ENCODE measurements around the gene CDC42.

Gene CDC42

DNA sequence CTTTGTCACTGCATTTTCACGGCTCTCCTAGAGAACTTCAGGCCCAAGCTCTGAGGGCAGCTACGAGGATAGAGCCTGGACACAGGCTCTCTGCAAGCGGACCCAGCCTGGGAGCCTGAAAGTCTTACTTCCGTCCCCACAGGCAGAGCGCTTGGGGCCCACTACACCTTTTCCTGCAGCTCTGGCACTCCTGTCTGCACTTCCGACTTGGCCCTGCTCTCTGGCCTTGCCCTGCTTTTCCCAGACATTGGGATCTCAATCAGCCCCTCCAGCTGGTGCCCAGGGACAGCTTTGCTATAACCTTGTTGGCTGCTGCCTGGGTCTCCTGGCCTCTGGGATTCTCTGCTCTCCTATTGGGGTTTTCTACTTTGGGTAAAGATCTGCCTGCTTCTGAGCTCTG lies 62.8 kb downstream of the CDC42 start:
- CTCF ChIA-PET = interaction anchor here (0.6 to 2.6 kb wide), 3 partner anchors 10 to 194 kb away, joined by 3 to 11 read pairs (median 4); no protein-coding TSS in a partner anchor
- no peak overlapping the region for H3K27ac ChIP-seq (ENCODE audit: insufficient read depth in 1 of 2, low read depth in 1 of 2, low read length in 2 of 2, poor library complexity in 1 of 2, severe bottlenecking in 2 of 2)
- H3K9me3 ChIP-seq (ENCODE audit: control extremely low read depth in 1 of 5, control insufficient read depth in 4 of 5, insufficient read depth in 2 of 5, low read depth in 1 of 5, low read length in 4 of 5) = no peaks in the 10 kb centered on the region
- no peak overlapping the region for H3K4me3 ChIP-seq (ENCODE audit: control insufficient read depth in 1 of 7, extremely low read depth in 1 of 7, insufficient read depth in 4 of 7, low read depth in 2 of 7, low read length in 6 of 7)
- POLR2A ChIA-PET = no interaction called here
- H3K27me3 ChIP-seq (replicated peaks in 2 of 5; ENCODE audit: control insufficient read depth in 4 of 5, insufficient read depth in 5 of 5, low read length in 4 of 5) = no peaks in the 10 kb centered on the region
- no peaks in the 10 kb centered on the region for H3K4me1 ChIP-seq (ENCODE audit: control extremely low read depth in 1 of 4, control insufficient read depth in 4 of 4, insufficient read depth in 4 of 4, low read length in 3 of 4)
- no peak for DNase-seq
- H3K36me3 ChIP-seq (ENCODE audit: control insufficient read depth in 4 of 4, insufficient read depth in 4 of 4, low read length in 3 of 4) = peaks cover 7 to 63% (median 34%) of the 10 kb centered on the region in 4 experiments
- WGBS (ENCODE audit: insufficient coverage) = 94% methylated on average over 6 of the region's 6 CpGs

- Histone ChIP-seq H3K9me3 (ENCODE audit: control extremely low read depth in 1 of 5, control insufficient read depth in 4 of 5, insufficient read depth in 2 of 5, low read depth in 1 of 5, low read length in 4 of 5) (no peaks in the 10 kb centered on the region), H3K27ac (ENCODE audit: insufficient read depth in 1 of 2, low read depth in 1 of 2, low read length in 2 of 2, poor library complexity in 1 of 2, severe bottlenecking in 2 of 2) (no peak overlapping the region), H3K4me3 (ENCODE audit: control insufficient read depth in 1 of 7, extremely low read depth in 1 of 7, insufficient read depth in 4 of 7, low read depth in 2 of 7, low read length in 6 of 7) (no peak overlapping the region), H3K4me1 (ENCODE audit: control extremely low read depth in 1 of 4, control insufficient read depth in 4 of 4, insufficient read depth in 4 of 4, low read length in 3 of 4) (no peaks in the 10 kb centered on the region), H3K27me3 (replicated peaks in 2 of 5; ENCODE audit: control insufficient read depth in 4 of 5, insufficient read depth in 5 of 5, low read length in 4 of 5) (no peaks in the 10 kb centered on the region), H3K36me3 (ENCODE audit: control insufficient read depth in 4 of 4, insufficient read depth in 4 of 4, low read length in 3 of 4) (peaks cover 4 to 59% (median 28%) of the 10 kb centered on the region in 4 experiments)
- DNase-seq = no peak
- CTCF ChIA-PET = interaction anchor here (0.7 to 1.8 kb wide), 3 partner anchors 12 to 524 kb away, joined by 3 to 6 read pairs (median 3); no protein-coding TSS in a partner anchor
- POLR2A ChIA-PET = no interaction called here
- WGBS (ENCODE audit: insufficient coverage) = 69% methylated on average over 2 of the region's 4 CpGs
Measured at GRCh38 chr1:22117238-22117637, 64.7 kb downstream of the CDC42 start.

DNA sequence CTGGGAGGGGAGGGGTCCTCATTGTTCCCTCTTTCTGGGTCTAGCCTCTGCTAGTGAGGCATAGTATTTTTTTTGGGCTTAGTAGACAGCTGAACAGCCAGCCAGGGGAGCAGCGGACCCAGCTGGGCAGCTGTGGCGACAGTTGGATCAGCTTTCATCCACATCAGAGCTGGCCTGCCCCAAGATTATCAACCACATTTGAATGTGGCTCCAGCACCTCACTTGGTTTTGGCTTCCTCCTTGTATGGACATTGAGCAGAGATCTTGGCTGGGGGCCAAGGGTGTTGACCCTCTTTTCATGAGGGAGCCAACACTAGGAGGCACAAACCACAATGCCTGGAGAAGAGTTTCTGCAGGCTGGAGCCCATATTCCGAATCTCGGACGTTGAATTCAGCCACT lies 65.3 kb downstream of the CDC42 start:
- no peaks in the 10 kb centered on the region for H3K27me3 ChIP-seq (replicated peaks in 2 of 5; ENCODE audit: control insufficient read depth in 4 of 5, insufficient read depth in 5 of 5, low read length in 4 of 5)
- ChIA-PET POLR2A (no interaction called here), CTCF (interaction anchor here (0.7 to 1.8 kb wide), 4 partner anchors 12 to 524 kb away, joined by 3 to 6 read pairs (median 3); no protein-coding TSS in a partner anchor)
- H3K27ac ChIP-seq (ENCODE audit: insufficient read depth in 1 of 2, low read depth in 1 of 2, low read length in 2 of 2, poor library complexity in 1 of 2, severe bottlenecking in 2 of 2) = no peak overlapping the region
- WGBS (ENCODE audit: insufficient coverage) = 100% methylated on average over 3 of the region's 5 CpGs
- H3K36me3 ChIP-seq (ENCODE audit: control insufficient read depth in 4 of 4, insufficient read depth in 4 of 4, low read length in 3 of 4) = peaks cover 4 to 52% (median 25%) of the 10 kb centered on the region in 4 experiments
- no peaks in the 10 kb centered on the region for H3K4me1 ChIP-seq (ENCODE audit: control extremely low read depth in 1 of 4, control insufficient read depth in 4 of 4, insufficient read depth in 4 of 4, low read length in 3 of 4)
- H3K4me3 ChIP-seq (ENCODE audit: control insufficient read depth in 1 of 7, extremely low read depth in 1 of 7, insufficient read depth in 4 of 7, low read depth in 2 of 7, low read length in 6 of 7) = no peak overlapping the region
- no peaks in the 10 kb centered on the region for H3K9me3 ChIP-seq (ENCODE audit: control extremely low read depth in 1 of 5, control insufficient read depth in 4 of 5, insufficient read depth in 2 of 5, low read depth in 1 of 5, low read length in 4 of 5)
- DNase-seq = no peak

GRCh38 chr1:22118291-22118992 lies 65.9 kb downstream of the CDC42 start:
- CTCF ChIA-PET = interaction anchor here (1.1 to 1.8 kb wide), 3 partner anchors 13 to 523 kb away, joined by 3 to 6 read pairs (median 3); no protein-coding TSS in a partner anchor
- no peaks in the 10 kb centered on the region for H3K27me3 ChIP-seq (replicated peaks in 2 of 5; ENCODE audit: control insufficient read depth in 4 of 5, insufficient read depth in 5 of 5, low read length in 4 of 5)
- no peak overlapping the region for H3K27ac ChIP-seq (ENCODE audit: insufficient read depth in 1 of 2, low read depth in 1 of 2, low read length in 2 of 2, poor library complexity in 1 of 2, severe bottlenecking in 2 of 2)
- WGBS (ENCODE audit: insufficient coverage) = 94% methylated on average over 7 of the region's 8 CpGs
- DNase-seq = no peak
- POLR2A ChIA-PET = no interaction called here
- H3K4me1 ChIP-seq (ENCODE audit: control extremely low read depth in 1 of 4, control insufficient read depth in 4 of 4, insufficient read depth in 4 of 4, low read length in 3 of 4) = no peaks in the 10 kb centered on the region
- no peak overlapping the region for H3K4me3 ChIP-seq (ENCODE audit: control insufficient read depth in 1 of 7, extremely low read depth in 1 of 7, insufficient read depth in 4 of 7, low read depth in 2 of 7, low read length in 6 of 7)
- H3K9me3 ChIP-seq (ENCODE audit: control extremely low read depth in 1 of 5, control insufficient read depth in 4 of 5, insufficient read depth in 2 of 5, low read depth in 1 of 5, low read length in 4 of 5) = no peaks in the 10 kb centered on the region
- H3K36me3 ChIP-seq (ENCODE audit: control insufficient read depth in 4 of 4, insufficient read depth in 4 of 4, low read length in 3 of 4) = peaks cover 0 to 50% (median 22%) of the 10 kb centered on the region in 4 experiments

GRCh38 chr1:22119626-22120468 lies 67.3 kb downstream of the CDC42 start:
- H3K36me3 ChIP-seq (ENCODE audit: control insufficient read depth in 4 of 4, insufficient read depth in 4 of 4, low read length in 3 of 4) = peaks cover 0 to 36% (median 14%) of the 10 kb centered on the region in 4 experiments
- no peak for DNase-seq
- no peak overlapping the region for H3K4me3 ChIP-seq (ENCODE audit: control insufficient read depth in 1 of 7, extremely low read depth in 1 of 7, insufficient read depth in 4 of 7, low read depth in 2 of 7, low read length in 6 of 7)
- no peaks in the 10 kb centered on the region for H3K27me3 ChIP-seq (replicated peaks in 2 of 5; ENCODE audit: control insufficient read depth in 4 of 5, insufficient read depth in 5 of 5, low read length in 4 of 5)
- no peaks in the 10 kb centered on the region for H3K4me1 ChIP-seq (ENCODE audit: control extremely low read depth in 1 of 4, control insufficient read depth in 4 of 4, insufficient read depth in 4 of 4, low read length in 3 of 4)
- ChIA-PET CTCF (no interaction called here), POLR2A (no interaction called here)
- H3K27ac ChIP-seq (ENCODE audit: insufficient read depth in 1 of 2, low read depth in 1 of 2, low read length in 2 of 2, poor library complexity in 1 of 2, severe bottlenecking in 2 of 2) = no peak overlapping the region
- H3K9me3 ChIP-seq (ENCODE audit: control extremely low read depth in 1 of 5, control insufficient read depth in 4 of 5, insufficient read depth in 2 of 5, low read depth in 1 of 5, low read length in 4 of 5) = no peaks in the 10 kb centered on the region
- WGBS (ENCODE audit: insufficient coverage) = 97% methylated on average over 37 of the region's 44 CpGs

DNA sequence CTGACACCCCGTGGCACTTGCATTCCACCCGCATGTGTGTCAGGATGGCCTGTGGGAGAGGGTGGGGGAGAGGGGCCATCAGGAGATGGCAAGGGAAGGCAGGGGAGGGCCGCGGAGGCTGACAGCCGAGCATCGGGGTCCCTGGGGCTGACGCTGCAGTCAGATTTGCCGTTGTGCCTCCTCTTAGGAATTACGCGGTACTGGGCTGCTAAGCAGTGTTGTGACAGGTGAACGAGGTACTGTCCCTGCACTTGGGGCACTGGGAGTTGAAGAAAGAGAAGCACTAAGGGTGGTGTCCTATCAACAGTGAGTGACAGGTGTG lies 67.9 kb downstream of the CDC42 start:
- POLR2A ChIA-PET = no interaction called here
- H3K4me1 ChIP-seq (ENCODE audit: control extremely low read depth in 1 of 4, control insufficient read depth in 4 of 4, insufficient read depth in 4 of 4, low read length in 3 of 4) = no peaks in the 10 kb centered on the region

GRCh38 chr1:22121421-22121911 lies 69.0 kb downstream of the CDC42 start:
- WGBS (ENCODE audit: insufficient coverage) = 88% methylated on average over 15 of the region's 15 CpGs
- CTCF ChIA-PET = no interaction called here
- no peak overlapping the region for H3K4me3 ChIP-seq (ENCODE audit: control insufficient read depth in 1 of 7, extremely low read depth in 1 of 7, insufficient read depth in 4 of 7, low read depth in 2 of 7, low read length in 6 of 7)
- no peak overlapping the region for H3K27ac ChIP-seq (ENCODE audit: insufficient read depth in 1 of 2, low read depth in 1 of 2, low read length in 2 of 2, poor library complexity in 1 of 2, severe bottlenecking in 2 of 2)
- peaks cover 0 to 27% (median 9%) of the 10 kb centered on the region in 4 experiments for H3K36me3 ChIP-seq (ENCODE audit: control insufficient read depth in 4 of 4, insufficient read depth in 4 of 4, low read length in 3 of 4)
- POLR2A ChIA-PET = no interaction called here
- H3K4me1 ChIP-seq (ENCODE audit: control extremely low read depth in 1 of 4, control insufficient read depth in 4 of 4, insufficient read depth in 4 of 4, low read length in 3 of 4) = no peaks in the 10 kb centered on the region
- no peak for DNase-seq
- no peaks in the 10 kb centered on the region for H3K9me3 ChIP-seq (ENCODE audit: control extremely low read depth in 1 of 5, control insufficient read depth in 4 of 5, insufficient read depth in 2 of 5, low read depth in 1 of 5, low read length in 4 of 5)
- H3K27me3 ChIP-seq (replicated peaks in 2 of 5; ENCODE audit: control insufficient read depth in 4 of 5, insufficient read depth in 5 of 5, low read length in 4 of 5) = no peaks in the 10 kb centered on the region

More for the DNA sequence above, 67.9 kb downstream of the CDC42 start:
- H3K36me3 ChIP-seq (ENCODE audit: control insufficient read depth in 4 of 4, insufficient read depth in 4 of 4, low read length in 3 of 4) = peaks cover 0 to 30% (median 12%) of the 10 kb centered on the region in 4 experiments
- H3K9me3 ChIP-seq (ENCODE audit: control extremely low read depth in 1 of 5, control insufficient read depth in 4 of 5, insufficient read depth in 2 of 5, low read depth in 1 of 5, low read length in 4 of 5) = no peaks in the 10 kb centered on the region
- CTCF ChIA-PET = no interaction called here
- no peaks in the 10 kb centered on the region for H3K27me3 ChIP-seq (replicated peaks in 2 of 5; ENCODE audit: control insufficient read depth in 4 of 5, insufficient read depth in 5 of 5, low read length in 4 of 5)
- H3K27ac ChIP-seq (ENCODE audit: insufficient read depth in 1 of 2, low read depth in 1 of 2, low read length in 2 of 2, poor library complexity in 1 of 2, severe bottlenecking in 2 of 2) = no peak overlapping the region
- no peak for DNase-seq
- 98% methylated on average over 4 of the region's 11 CpGs for WGBS (ENCODE audit: insufficient coverage)
- H3K4me3 ChIP-seq (ENCODE audit: control insufficient read depth in 1 of 7, extremely low read depth in 1 of 7, insufficient read depth in 4 of 7, low read depth in 2 of 7, low read length in 6 of 7) = no peak overlapping the region

All from common myeloid progenitor, CD34-positive (primary cell).